ENCODE data around the gene KLHL24.
"Not testable (repeated sequence)": the region's sequence is repeated elsewhere in the genome, so short reads cannot be mapped to it uniquely, and the experiment has no call there.

Gene KLHL24

DNA sequence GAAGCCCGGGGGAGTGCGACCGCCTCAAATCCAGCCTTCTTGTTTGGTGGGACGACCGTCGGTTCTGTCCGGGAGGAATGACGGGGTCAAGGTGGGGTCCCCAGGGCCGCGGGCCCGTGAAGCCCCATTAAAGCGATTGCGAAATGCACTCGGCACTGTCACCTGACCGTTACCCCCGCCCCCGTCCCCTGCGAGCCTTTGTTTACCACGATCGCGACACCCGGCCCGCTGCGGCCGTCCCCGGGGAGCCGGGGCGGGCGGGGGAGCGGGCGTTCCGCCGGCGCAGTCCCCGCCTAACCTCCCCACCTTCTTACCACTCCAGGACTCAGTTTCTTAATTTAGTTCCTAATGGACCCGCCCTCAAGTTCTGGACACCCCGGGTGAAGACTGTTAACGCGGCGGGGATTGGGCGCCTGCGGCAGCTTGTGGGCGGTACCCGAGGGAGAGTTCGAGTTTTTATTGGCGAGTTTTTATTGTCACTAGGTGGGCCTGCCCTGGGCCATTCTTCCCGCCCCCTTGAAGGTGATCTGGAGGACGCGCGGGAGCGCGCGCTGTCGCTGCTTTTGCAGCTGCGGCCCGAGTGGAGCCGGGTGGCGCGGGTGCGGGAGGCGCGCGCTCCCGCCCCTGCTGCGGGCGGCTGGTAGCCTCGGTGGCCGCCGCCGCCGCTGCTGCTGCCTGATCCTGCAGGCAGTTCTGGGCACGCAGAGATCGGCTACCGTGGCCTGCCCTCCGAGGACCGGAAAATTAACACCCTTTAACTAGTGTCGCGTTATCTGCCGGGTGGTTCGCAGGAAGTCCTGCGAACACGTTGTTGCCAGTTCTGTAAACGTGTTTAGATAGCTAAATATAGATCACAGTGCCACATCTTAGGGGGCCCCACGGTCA is 1.0 kb downstream of the KLHL24 start:
- DNase-seq, result peak; percentile 94

DNA sequence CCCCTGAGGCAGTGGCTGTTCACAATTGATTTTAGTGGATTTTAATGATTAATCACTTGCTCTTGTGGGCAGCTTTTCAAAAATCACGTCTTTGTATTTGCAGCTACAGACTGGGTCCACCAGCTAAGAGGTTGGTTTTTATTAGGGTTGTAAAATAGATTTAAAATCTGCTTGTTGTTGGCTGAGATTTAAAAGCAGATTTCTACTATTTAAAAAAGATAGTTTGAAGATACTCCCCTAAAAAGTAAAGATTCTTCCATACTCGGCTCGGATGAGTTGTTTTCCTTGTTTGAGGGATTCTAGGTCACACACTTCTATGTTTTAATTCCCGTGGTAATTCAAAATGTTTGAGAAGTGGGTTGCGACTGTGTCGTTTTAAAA is 1.7 kb downstream of the KLHL24 start:
- no peak for DNase-seq

DNA sequence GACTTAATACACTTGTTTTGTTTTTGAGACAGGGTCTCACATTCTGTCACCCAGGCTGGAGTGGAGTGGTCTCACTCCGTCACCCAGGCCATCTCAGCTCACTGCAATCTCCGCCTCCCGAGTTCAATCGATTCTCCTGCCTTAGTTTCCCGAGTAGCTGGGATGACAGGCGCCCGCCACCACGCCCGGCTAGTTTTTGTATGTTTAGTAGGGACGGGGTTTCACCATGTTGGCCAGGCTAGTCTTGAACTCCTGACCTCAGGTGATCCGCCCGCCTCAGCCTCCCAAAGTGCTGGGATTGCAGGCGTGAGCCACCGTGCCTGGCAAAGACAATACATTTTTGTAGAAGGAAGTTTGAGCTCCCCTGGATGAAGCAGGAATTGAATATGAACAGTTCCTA is 2.2 kb downstream of the KLHL24 start:
- not testable (repeated sequence) for DNase-seq

DNA sequence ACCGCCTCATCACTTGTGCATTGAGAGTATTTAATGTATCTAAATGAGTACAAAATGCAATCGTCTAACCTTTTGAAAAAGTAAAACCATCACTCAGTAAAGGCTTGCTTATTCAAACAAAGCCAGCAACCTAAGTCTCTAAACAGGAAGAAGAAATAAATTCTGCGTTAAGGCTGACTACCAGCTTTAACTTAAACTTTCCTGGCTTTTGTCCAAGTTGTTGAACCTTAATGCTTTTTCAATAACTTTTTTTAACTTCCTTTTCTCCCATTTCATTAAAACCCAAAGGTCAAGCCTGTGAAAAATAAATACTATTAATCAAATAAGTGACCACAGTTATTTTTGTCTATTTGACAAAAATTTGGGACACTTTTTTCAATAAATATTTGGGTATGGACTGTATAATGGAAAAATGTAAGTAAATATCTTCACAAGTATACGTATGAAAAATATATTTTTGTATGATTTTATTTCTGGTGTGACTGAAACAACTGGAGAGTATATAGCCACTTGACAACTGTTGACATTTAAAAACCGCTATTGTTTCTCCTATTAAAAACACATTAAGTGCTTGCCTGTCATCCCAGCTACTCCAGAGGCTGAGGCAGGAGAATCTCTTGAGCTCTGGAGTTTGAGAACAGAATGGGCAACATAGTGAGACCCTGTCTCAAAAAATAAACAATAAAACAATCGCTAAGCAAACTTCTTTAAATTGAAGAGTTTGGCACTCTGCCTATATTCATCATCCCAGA is 2.9 kb downstream of the KLHL24 start:
- no peak for DNase-seq

DNA sequence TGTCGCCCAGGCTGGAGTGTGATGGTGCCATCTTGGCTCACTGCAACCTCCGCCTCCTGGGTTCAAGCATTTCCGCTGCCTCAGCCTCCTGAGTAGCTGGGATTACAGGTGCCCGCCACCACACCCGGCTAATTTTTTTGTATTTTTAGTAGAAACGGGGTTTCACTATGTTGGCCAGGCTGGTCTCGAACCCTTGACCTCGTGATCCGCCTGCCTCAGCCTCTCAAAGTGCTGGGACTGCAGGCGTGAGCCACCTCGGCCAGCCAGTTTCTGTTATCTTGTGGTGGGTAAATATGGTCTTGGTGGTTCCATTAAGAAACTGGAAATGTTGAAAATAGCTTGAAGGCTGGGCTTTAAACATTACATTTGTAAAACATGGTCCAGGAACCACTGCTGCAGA is 5.2 kb downstream of the KLHL24 start:
- DNase-seq, result not testable (repeated sequence)

DNA sequence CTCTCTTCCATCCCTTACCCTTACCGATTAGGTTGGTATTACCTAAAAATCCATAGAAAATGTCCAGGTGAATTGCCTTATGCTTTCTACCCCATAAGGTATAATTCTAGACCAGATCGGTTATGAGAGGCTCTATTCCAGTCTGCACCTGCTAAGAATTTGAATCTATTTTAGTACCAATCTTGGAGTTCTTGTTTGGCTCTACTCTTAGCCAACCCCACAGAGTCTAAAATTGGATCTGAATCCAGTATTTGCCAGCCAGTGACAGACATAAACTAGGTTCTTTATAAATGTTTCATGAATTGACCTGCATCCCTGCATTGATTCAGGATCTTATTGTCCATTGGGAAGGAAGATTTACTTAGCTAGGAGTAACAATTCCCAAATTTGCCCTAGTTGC is 6.5 kb downstream of the KLHL24 start:
- DNase-seq, result no peak

DNA sequence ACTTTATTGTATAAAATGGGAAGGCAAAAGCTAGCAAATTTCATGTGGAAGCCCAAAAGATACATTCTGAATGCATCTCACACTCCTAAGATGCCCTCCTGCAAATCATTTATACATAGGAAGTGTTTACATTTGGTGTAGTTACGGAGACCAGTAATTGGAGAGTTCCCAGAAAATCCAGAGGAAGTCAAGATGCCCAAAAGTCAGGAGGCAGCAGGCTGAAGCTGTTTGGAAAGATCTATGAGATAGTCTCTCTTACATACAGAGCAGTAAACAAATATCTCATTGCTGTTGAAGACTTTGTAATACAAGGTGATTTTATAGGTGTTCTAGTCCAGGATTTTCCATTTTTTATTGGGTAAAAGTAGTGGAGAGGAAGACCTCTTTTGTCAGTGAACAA is 8.8 kb downstream of the KLHL24 start:
- DNase-seq, result no peak

DNA sequence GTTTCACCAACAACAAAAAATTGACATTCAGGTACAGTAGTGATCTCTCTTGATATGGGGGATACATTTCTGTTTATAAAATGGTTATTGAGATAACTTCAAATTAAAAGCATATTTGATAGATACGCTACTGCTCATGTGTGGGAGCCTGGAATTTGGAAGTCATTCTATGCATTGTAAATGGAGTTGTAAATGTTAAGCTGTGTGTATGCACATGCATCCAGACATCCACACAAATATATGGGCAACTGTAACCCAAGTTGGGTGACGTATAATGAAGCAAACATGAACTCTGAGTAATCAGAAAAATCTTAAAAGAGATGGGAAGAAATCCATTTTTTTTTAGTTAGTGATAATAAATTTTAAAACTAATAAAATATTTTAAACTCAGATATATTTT is 9.8 kb downstream of the KLHL24 start:
- DNase-seq, result no peak

DNA sequence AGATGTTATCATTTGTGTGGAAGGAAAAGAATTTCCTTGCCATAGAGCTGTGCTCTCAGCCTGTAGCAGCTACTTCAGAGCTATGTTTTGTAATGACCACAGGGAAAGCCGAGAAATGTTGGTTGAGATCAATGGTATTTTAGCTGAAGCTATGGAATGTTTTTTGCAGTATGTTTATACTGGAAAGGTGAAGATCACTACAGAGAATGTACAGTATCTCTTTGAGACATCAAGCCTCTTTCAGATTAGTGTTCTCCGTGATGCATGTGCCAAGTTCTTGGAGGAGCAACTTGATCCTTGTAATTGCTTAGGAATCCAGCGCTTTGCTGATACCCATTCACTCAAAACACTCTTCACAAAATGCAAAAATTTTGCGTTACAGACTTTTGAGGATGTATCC is 15.1 kb downstream of the KLHL24 start:
- DNase-seq, result no peak

DNA sequence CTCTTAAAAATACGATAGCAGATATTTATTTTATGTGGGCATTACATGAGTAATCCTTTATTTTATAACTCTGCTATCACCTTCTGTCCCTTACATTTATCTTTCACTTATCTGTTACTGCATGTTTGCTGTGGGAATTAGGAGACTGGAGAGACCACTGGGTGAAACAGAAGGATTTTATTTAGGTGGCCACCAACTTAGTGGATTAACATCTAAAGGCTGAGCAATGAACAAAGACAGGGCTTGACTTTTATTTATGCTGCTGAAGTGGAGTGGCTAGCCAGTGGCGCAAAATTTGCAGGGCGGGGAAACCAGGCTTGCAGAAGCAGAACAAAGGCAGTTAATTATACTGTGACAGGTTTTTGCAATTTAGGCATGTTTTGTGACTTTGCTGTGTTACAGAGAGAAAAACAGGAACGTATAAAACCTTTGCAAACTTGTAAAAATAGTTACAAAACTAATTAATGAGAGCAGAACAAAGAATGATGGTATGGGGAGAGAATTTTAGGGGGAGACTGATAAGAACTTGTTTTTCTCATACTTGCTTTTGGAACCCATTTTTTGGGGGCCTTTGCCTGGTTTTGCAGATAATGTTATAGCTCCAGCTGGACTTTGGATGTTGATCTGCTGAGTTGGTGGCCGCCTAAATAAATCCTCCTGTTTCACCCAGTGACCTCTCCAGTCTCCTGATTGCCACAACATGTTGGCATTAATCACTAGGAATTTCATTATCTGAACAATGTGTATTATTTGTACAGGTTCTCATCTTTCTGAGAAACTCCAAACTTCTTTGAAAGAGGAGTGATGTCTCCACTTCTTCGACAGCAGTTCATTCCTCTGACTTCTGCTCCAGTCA is 18.0 kb downstream of the KLHL24 start:
- DNase-seq, result peak; percentile 23

DNA sequence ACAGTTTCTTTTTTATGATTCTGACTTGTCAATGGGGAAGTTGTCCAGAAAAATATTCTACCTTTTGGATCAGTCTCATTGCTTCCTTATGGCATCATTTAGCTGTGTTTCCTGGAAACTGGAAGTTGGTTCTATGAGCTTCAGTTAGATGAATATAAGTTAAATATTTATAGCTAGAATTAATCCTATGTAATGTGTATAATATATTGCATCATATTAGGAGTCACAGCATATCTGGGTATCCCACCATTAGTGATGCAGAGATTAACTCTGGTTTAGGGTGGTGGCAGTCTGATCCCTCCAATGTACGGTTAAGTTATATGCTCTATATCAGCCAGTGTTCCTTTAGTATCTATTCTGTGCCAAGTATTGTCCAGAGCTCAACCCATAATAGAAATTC is 19.3 kb downstream of the KLHL24 start:
- DNase-seq, result no peak

DNA sequence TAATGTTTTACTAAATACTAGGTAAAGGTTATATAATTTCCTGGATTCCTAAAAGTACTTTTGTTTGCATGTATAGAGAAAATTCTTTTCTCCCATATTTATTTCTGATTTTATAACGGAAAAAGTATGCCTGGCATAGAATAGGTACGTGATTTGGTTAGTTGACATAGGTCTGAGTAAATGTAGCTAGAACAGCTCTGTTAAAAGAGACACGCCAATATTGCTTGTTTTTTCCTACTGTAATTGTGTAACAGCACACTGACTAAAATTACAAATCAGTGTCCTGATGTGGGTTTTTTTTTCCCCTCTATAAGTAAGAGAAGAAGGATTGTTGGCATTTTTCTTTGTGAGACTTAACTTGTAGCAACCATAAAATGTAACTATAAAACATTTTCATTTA is 26.7 kb downstream of the KLHL24 start:
- no peak for DNase-seq

DNA sequence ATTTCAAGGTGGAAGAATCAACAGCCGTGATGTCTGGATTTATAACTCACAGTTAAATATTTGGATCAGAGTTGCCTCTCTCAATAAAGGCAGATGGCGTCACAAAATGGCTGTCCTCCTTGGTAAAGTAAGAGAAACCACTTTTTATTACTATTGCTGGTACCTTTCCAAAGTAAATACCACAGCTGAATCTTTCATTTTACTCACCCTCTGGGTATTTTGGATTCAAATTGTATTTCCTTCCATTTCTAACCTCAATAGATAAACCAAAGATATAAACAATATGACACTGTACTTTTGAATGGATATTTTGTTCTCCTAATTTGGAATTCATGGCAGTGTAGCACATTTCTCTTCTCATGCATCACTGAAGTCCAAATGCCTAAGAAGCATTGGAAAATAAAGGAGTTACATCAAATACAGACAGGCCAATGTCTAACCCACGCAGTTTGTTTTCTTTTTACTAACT is 29.5 kb downstream of the KLHL24 start:
- no peak for DNase-seq

DNA sequence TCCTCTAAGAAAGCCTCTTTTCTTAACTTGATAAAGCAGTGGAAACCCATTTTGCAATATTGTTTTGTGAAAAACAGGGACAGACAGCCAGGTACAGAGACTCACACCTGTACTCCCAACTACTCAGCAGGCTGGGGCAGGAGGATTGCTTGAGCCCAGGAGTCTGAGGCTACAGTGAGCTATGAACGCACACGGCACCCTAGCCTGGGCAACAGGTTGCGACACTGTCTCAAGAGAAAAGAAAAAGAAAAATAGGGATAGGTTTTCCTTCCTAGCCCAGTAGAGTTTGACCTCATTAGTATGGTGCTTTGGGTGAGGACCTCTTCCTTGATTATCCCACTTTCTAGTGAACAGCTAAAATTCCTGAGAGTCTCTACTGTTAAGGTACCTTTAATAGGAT is 44.6 kb downstream of the KLHL24 start:
- no peak for DNase-seq

DNA sequence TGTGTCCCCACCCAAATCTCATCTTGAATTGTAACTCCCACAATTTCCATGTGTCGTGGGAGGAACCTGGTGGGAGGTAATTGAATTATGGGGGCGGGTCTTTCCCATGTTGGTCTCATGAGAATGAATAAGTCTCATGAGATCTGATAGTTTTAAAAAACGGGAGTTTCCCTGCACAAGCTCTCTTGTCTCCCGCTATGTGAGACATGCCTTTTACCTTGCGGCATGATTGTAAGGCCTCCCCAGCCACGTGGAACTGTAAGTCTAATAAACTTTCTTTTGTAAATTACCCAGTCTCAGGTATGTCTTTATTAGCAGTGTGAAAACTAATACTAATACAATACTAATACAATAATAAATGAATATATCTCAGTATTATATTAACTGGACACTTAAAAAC is 52.3 kb downstream of the KLHL24 start:
- no peak for DNase-seq

DNA sequence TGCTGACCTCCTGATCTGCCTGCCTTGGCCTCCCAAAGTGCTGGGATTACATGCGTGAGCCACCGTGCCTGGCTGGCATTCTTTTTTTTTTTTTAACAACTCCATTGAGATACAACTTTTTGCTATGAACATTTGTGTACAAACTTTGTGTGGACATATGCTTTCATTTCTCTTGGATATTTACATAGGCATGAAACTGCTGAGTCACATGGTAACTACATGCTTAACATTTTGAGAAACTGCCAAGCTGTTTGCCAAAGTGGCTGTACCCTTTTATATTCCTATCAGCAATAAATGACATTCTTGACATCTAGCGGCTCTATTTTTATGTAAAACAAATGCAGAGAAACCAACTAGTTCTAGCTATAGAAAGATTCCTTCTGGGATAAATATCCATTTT is 53.5 kb downstream of the KLHL24 start:
- no peak for DNase-seq

DNA sequence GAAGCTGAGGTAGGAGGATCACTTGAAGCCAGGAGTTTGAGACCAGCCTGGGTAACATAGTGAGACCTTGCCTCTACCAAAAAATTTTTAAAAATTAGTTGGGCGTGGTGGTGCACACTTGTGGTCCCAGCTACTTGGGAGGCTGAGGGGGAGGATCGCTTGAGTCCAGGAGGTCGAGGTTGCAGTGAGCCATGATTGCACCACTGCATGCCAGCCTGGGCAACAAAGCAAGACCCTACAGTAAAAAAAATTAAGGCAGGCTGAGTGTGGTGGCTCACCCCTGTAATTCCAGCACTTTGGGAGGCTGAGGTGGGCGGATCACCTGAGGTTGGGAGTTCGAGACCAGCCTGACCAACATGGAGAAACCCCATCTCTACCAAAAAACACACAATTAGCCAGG is 54.2 kb downstream of the KLHL24 start:
- DNase-seq, result not testable (repeated sequence)

DNA sequence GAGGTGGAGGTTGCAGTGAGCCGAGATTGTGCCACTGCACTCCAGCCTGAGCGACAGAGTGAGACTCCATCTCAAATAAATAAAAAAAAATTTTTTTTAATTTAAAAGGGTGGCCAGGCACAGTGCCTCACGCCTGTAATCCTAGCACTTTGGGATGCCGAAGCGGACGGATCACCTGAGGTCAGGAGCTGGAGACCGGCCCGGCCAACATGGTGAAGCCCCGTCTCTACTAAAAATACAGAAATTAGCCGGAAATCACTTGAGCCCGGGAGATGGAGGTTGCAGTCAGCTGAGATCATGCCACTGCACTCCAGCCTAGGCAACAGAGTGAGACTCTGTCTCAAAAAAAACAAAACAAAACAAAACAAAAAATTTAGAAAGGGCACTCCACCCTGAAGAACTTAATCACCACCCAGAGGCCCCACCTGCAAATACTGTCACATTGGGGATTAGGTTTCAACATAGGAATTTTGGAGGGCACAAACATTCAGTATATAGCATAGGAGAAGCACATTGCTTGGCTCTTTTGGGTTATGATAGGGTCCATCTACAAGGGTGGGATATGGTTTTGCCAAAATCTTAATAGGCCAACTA is 55.1 kb downstream of the KLHL24 start:
- DNase-seq, result no peak

DNA sequence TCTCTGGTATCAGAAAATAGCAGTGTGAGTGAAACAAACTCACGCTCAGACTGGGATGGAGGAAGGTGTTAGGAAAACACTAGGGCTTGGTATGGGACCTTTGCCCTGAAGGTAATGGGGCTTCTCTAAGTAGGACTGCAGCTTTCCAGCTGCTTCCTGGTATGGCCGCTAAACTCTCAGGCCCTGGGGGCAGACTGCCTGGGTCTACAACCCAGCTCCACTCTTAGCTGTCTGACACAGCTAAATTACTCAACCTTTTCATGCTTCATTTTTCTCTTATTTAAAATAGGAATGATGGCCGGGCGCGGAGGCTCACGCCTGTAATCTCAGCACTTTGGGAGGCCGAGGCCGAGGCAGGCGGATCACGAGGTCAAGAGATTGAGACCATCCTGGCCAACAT is 57.0 kb downstream of the KLHL24 start:
- no peak for DNase-seq

DNA sequence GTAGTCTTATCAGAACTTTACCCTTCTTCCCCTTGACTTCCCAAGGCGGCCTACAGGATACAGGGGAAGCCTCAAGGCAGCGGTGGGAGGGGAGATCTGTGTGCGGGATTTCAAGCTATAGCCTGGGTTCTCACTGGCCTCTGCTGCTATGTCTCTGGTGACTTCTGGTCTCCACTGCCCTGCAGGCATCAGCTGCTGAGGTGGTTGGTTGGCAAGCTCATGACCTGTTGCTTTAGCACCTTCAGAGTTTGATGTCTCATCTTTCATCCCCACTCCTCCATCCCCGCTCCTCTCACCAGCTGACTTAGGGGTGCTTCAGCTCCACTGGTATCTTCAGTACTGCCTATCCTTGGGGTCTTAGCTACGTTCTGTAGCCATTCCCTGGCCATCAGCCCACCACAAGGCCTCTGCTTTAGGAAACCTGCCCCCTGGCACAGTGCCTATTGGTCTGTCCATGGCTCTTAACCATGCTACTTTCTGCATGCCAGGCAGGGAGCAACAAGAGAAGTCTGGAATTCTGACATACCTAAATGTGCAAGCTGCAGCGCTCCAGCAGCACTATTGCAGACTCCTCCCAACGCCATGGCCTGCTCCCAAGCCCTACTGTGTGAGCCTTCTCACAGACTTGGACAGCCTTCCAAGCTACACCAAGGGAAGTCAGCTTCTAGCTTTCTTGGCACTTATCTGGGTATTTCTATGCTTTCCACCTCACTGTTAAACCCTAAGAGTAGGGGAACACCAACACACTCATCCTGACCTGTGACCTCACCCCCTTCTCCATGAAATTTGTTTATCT is 60.3 kb downstream of the KLHL24 start:
- no peak for DNase-seq

DNA sequence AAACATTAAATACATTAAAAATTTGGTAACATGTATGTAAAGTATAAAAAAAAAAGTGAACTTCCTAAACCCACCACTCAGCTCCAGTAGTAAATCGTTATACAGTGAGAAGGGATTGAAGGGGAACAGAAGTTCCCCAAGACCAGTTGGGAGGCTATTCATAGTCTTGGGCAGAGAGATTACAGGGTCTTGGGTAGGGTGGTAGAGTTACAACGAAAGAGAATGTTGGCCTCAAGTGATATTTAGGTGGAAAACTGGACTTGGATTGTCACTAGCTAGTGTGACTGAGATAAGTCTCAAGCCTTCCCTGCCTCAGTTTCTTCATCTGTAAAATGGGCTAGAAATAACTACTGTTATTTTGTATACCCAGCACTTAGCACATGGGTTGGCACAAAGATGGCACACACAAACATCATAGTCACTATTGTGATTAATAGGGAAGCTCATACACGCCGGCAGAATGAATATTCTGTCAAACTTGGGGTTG is 61.7 kb downstream of the KLHL24 start:
- DNase-seq, result no peak
